Suprapubic skin (tissue), 4 donors: Measurements from ENCODE around the gene ZNF628. TPM values are rescaled to one million over a fixed set of nuclear protein-coding genes. Genes with fewer than 3 reads are reported as not detected.

ENCODE experiments used
- DNase-seq, 2 donors: peaks; one replicate each; pipeline ENCODE4 v3.0.0-alpha.2; 2019; ENCODE audit warnings: low spot score in 2 of 2
- H3K27ac ChIP-seq: fragments of 200-600 bp; sonication (generic); one replicate; pipeline ENCODE4 v1.5.1; 2019
- H3K27me3 ChIP-seq: fragments of 200-600 bp; sonication (generic); one replicate; pipeline ENCODE4 v1.5.1; 2019
- H3K36me3 ChIP-seq: fragments of 200-600 bp; sonication (generic); one replicate; pipeline ENCODE4 v1.5.1; 2019
- H3K4me1 ChIP-seq: fragments of 200-600 bp; sonication (generic); one replicate; pipeline ENCODE4 v1.5.1; 2019
- H3K4me3 ChIP-seq: fragments of 200-600 bp; sonication (generic); one replicate; pipeline ENCODE4 v1.5.1; 2019; ENCODE audit warnings: mild to moderate bottlenecking
- H3K9me3 ChIP-seq: fragments of 200-600 bp; sonication (generic); one replicate; pipeline ENCODE4 v1.5.1; 2019
- CTCF ChIP-seq, 2 donors: fragments of 200-600 bp in 1 of 2; fragments of 450-650 bp in 1 of 2; sonication (generic) in 1 of 2; IDR thresholded peaks; one replicate each; pipeline ENCODE4 v1.5.1; 2016 to 2019; ENCODE audit warnings: antibody characterized with exemption in 2 of 2, mild to moderate bottlenecking in 1 of 2, moderate library complexity in 1 of 2
- EP300 ChIP-seq: sonication (generic); formaldehyde crosslinking; IDR thresholded peaks from one replicate; pipeline ENCODE4 v1.6.1; 2017; ENCODE audit warnings: antibody characterized with exemption
- POLR2A ChIP-seq, 2 donors: fragments of 450-650 bp; IDR thresholded peaks; one replicate each; pipeline ENCODE4 v1.6.1; 2017; ENCODE audit warnings: antibody characterized with exemption in 2 of 2, mild to moderate bottlenecking in 2 of 2, moderate library complexity in 2 of 2
- POLR2AphosphoS5 ChIP-seq, 3 donors: sonication (generic); formaldehyde crosslinking; IDR thresholded peaks; one replicate each; pipeline ENCODE4 v1.6.1; 2017; ENCODE audit warnings: antibody characterized with exemption in 3 of 3
- WGBS: methylation state at CpG from one replicate; pipeline ENCODE4 v1.1.5; 2018; 5-methylcytosine and 5-hydroxymethylcytosine counted together
- total RNA-seq, 4 donors: library from RNA; depleted of rRNA; stranded (reverse); fragments of >200 nt; gene quantifications; one replicate each; pipeline ENCODE4 v1.1.0, GENCODE V29; 2016

ZNF628 gene
- total RNA-seq, 4 donors from 2014 or later, result 17.3 to 22.9 (median 19.8) TPM

GRCh38 chr19:55435020-55435419, 41.4 kb upstream of the ZNF628 start:
- no peaks in the 10 kb centered on the region for H3K36me3 ChIP-seq
- no peak overlapping the region for H3K27ac ChIP-seq
- no peak for DNase-seq
- H3K4me3 ChIP-seq, result no peak overlapping the region
- peaks cover 4% of the 10 kb centered on the region for H3K4me1 ChIP-seq
- H3K9me3 ChIP-seq, result no peaks in the 10 kb centered on the region
- 98% methylated on average over 4 of the region's 4 CpGs for WGBS
- no peak for TF ChIP-seq CTCF (IDR thresholded peaks at IDR 0.05)
- TF ChIP-seq EP300, result no peak
- TF ChIP-seq POLR2AphosphoS5 (IDR thresholded peaks at IDR 0.05), result no peak
- TF ChIP-seq POLR2A (IDR thresholded peaks at IDR 0.05), result no peak
- H3K27me3 ChIP-seq, result peaks cover 79% of the 10 kb centered on the region

GRCh38 chr19:55436847-55437246, 39.6 kb upstream of the ZNF628 start:
- TF ChIP-seq EP300 (no peak), CTCF (IDR thresholded peaks at IDR 0.05) (no peak), POLR2AphosphoS5 (IDR thresholded peaks at IDR 0.05) (no peak), POLR2A (IDR thresholded peaks at IDR 0.05) (no peak)
- H3K4me1 ChIP-seq, result peaks cover 15% of the 10 kb centered on the region
- no peaks in the 10 kb centered on the region for H3K9me3 ChIP-seq
- no peak for DNase-seq
- 42% methylated on average over 8 of the region's 8 CpGs for WGBS
- no peaks in the 10 kb centered on the region for H3K36me3 ChIP-seq
- H3K27ac ChIP-seq, result no peak overlapping the region
- H3K27me3 ChIP-seq, result peaks cover 85% of the 10 kb centered on the region
- H3K4me3 ChIP-seq, result no peak overlapping the region

- 2% methylated on average over 17 of the region's 17 CpGs for WGBS
- Histone ChIP-seq H3K4me1 (peaks cover 21% of the 10 kb centered on the region), H3K27me3 (peaks cover 85% of the 10 kb centered on the region), H3K36me3 (no peaks in the 10 kb centered on the region), H3K4me3 (no peak overlapping the region), H3K9me3 (no peaks in the 10 kb centered on the region), H3K27ac (no peak overlapping the region)
- TF ChIP-seq POLR2AphosphoS5 (IDR thresholded peaks at IDR 0.05), result no peak
- TF ChIP-seq POLR2A (IDR thresholded peaks at IDR 0.05), result no peak
- TF ChIP-seq EP300, result no peak
- no peak for TF ChIP-seq CTCF (IDR thresholded peaks at IDR 0.05)
- DNase-seq, result no peak
Measured at GRCh38 chr19:55437410-55437809, 39.0 kb upstream of the ZNF628 start.

- peaks cover 86% of the 10 kb centered on the region for H3K27me3 ChIP-seq
Measured at GRCh38 chr19:55439052-55439451, 37.4 kb upstream of the ZNF628 start.

GRCh38 chr19:55440411-55441105, 35.9 kb upstream of the ZNF628 start:
- Histone ChIP-seq H3K9me3 (no peaks in the 10 kb centered on the region), H3K36me3 (no peaks in the 10 kb centered on the region), H3K4me3 (no peak overlapping the region), H3K27me3 (peaks cover 98% of the 10 kb centered on the region), H3K4me1 (peaks cover 23% of the 10 kb centered on the region), H3K27ac (no peak overlapping the region)
- no peak for DNase-seq
- WGBS, result 7% methylated on average over 18 of the region's 39 CpGs
- TF ChIP-seq POLR2AphosphoS5 (IDR thresholded peaks at IDR 0.05) (no peak), POLR2A (IDR thresholded peaks at IDR 0.05) (no peak), CTCF (IDR thresholded peaks at IDR 0.05) (no peak), EP300 (no peak)

More at GRCh38 chr19:55439052-55439451, 37.4 kb upstream of the ZNF628 start:
- Histone ChIP-seq H3K36me3 (no peaks in the 10 kb centered on the region), H3K4me1 (peaks cover 23% of the 10 kb centered on the region), H3K4me3 (no peak overlapping the region), H3K9me3 (no peaks in the 10 kb centered on the region), H3K27ac (no peak overlapping the region)
- 82% methylated on average over 5 of the region's 5 CpGs for WGBS
- TF ChIP-seq POLR2A (IDR thresholded peaks at IDR 0.05) (no peak), EP300 (no peak), POLR2AphosphoS5 (IDR thresholded peaks at IDR 0.05) (no peak)
- DNase-seq, result no peak

GRCh38 chr19:55441319-55441691, 35.1 kb upstream of the ZNF628 start:
- H3K4me1 ChIP-seq, result peaks cover 27% of the 10 kb centered on the region
- no peaks in the 10 kb centered on the region for H3K36me3 ChIP-seq
- no peak overlapping the region for H3K4me3 ChIP-seq
- no peak for DNase-seq
- TF ChIP-seq EP300, result no peak
- TF ChIP-seq POLR2A (IDR thresholded peaks at IDR 0.05), result no peak
- TF ChIP-seq POLR2AphosphoS5 (IDR thresholded peaks at IDR 0.05), result no peak
- no peak for TF ChIP-seq CTCF (IDR thresholded peaks at IDR 0.05)
- 6% methylated on average over 19 of the region's 21 CpGs for WGBS
- H3K27me3 ChIP-seq, result peaks cover 94% of the 10 kb centered on the region
- H3K9me3 ChIP-seq, result no peaks in the 10 kb centered on the region
- no peak overlapping the region for H3K27ac ChIP-seq
